ENCODE results near the gene ARHGAP15.

ARHGAP15 gene

GRCh38 chr2:143144813-143145455 lies 15.7 kb downstream of the ARHGAP15 start:
- DNase-seq (ENCODE audit: low spot score), result no peak

- no peak for DNase-seq (ENCODE audit: low spot score)
These were observed 17.1 kb downstream of the ARHGAP15 start for GRCh38 chr2:143146366-143146765.

DNA sequence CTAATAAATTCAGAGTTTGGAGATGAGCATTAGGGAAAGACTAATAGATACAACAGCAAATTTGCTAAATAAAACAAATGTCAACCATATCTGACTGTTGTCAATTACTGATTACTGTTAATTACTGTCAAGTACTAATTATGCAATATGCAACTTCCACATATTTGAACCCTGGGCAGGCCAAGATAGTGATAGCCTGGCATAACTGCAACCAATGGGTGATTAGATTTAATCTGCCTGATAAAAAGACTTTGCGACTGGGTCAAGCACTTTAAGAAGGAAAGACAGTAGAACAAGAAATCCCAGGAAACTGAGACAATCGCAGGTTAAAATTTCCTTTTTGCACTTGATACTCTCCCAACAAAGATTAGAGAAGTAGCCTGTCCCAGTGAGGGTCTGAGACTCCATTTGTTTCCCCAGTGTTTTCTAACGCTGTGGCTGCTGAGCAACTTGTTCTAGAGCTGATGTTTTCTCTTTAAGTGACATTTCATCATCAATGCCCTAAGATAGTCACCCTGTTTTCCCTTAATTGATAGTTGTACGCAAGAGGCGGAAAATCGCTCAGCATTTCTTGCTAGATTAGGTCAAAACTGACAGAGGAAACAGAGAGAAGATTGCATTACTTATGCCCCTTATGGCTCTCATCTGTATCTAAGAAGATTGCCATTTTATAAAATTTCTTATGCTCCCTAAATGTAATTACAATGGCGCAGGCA lies 17.8 kb downstream of the ARHGAP15 start:
- no peak for DNase-seq (ENCODE audit: low spot score)

- DNase-seq (ENCODE audit: low spot score), result no peak
These were observed 18.8 kb downstream of the ARHGAP15 start for GRCh38 chr2:143148011-143148410.

DNA sequence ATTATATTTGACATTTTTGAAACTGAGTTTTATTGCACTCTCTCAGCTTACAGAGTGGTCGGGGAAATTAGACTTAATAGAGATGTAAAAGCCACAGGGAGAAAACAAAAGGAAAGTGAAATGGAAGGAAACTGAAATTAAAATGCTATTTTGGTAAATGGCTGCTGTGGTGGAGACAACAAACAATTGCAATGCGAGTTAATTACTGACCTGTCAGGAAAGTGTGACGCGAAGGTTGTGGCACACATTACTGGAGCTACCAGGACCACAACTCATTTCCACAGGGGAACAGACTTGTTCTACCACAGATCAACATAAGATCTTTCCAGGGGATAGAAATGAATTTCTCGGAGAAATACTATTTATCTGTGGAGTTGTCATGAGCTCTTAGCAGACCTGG lies 19.5 kb downstream of the ARHGAP15 start:
- DNase-seq (ENCODE audit: low spot score), result no peak

- DNase-seq (ENCODE audit: low spot score), result peak; percentile 34
These were observed 21.1 kb downstream of the ARHGAP15 start for GRCh38 chr2:143150287-143150686.

GRCh38 chr2:143151111-143151752 lies 22.0 kb downstream of the ARHGAP15 start:
- no peak for DNase-seq (ENCODE audit: low spot score)

- DNase-seq (ENCODE audit: low spot score), result no peak
These were observed 23.0 kb downstream of the ARHGAP15 start for GRCh38 chr2:143152219-143152618.

DNA sequence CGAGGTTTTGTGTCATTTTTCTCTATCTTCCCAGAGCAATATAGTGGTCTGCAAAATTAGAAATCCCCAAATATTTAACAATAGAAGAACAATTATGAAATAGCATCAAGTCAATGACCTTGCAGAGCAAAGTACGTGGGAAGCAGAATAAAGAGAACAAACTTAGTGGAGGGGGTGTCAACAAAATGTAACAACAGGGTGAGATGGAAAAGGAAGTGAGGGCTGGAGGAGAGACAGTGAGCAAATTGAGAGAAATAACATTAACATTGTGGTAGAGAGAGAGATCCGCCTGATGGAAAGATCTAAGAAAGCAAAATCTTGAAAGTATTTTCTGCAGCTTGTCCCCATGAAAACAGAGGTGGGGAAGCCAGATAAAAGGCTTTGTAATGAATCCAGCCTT lies 23.4 kb downstream of the ARHGAP15 start:
- no peak for DNase-seq (ENCODE audit: low spot score)

DNA sequence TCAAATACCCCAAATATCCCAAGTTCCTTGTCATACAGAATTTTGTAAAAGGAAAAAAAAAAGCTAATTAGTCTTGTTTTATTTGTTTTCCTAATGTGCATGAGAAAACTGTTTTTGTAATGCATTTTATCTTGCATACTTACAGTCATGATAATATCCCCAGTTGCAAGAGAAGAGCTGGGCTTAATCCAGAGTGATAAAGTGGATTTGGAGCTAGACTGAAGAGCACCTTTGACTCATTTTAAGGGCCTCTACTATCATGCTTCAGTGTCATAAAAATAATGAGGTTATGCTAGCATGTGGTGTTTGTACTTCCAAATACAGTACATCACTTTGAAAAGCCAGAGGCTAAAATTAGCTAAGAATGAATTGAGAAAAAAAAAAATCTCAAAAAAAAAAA lies 26.4 kb downstream of the ARHGAP15 start:
- DNase-seq (ENCODE audit: low spot score), result no peak

GRCh38 chr2:143157001-143157400 lies 27.8 kb downstream of the ARHGAP15 start:
- no peak for DNase-seq (ENCODE audit: low spot score)

GRCh38 chr2:143157418-143157817 lies 28.2 kb downstream of the ARHGAP15 start:
- no peak for DNase-seq (ENCODE audit: low spot score)

DNA sequence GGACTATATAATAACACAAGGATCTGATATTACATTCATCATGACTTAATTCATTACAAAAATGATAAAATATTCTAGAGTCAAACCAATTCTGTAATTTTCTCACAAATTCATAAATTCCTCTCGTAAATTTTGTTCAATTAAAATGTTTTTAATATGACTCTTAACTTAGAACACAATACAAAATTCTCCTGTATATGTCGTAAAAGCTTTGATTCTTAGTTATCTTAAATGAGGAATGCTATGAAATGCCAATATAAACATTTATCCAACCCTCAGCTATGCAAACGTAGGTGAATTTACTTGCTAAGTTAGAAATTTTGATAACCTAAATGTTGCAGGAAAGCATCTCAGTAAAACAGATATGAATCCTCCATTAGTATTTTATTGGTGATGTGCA lies 28.9 kb downstream of the ARHGAP15 start:
- no peak for DNase-seq (ENCODE audit: low spot score)

DNA sequence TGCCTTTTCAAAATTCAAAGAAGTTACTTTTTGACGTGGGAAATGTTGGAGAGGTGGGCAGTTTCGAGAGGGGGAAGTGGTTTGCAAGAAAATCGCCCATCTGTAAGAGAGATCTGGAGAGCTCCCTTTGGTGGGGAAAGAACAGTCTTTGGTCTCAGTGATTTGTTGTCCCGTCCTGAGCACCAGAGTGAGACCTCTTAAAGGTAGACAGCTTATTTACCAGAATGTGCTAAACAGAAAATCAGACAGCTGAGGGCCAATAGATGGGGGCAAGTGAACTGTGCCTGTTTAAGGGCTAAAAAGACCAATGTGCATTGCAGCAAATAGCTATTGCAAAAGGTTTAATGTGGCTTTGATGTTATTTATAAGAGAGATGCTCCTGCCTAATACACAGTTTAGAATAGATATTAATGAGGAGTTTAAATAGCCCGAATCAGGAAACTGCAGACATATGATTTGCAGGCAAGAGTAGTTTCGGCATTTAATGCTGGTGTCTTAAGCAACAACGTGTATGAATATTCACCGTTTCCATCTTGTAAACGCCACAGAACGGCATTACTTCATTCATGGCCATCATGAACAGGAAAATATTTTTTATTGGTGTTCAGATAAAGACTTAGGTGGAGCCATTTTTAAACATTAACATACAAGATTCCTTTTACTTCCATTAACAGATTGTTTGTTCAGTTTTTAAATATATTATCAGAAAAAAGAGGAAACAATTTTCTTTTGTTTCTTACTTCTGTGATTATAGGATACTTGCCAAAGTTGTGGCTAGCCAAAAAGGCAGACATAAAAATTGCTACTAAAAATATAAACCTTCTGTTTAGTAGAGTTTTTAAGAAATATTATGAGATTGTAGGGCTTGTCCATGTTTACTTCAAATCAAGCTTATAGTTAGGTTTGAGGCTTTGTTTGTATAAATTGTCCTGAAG lies 29.6 kb downstream of the ARHGAP15 start:
- DNase-seq (ENCODE audit: low spot score), result no peak

DNA sequence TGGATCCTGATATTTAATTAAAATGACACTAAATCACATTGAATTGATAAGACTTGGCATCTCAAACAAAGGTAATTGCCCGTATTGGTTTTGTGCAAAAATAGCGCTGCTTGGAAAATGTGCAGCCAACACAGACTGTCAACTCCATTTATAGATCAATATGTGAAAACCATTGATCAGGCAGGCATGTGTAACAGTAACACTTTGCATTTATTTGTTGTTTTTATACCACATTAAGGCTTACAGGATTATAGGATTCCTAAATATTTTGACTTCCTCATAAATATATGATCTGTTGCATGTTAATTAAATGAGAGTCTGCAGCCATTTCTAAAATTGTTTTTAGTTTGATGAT lies 30.2 kb downstream of the ARHGAP15 start:
- no peak for DNase-seq (ENCODE audit: low spot score)

GRCh38 chr2:143160732-143161707 lies 31.8 kb downstream of the ARHGAP15 start:
- DNase-seq (ENCODE audit: low spot score), result no peak

DNA sequence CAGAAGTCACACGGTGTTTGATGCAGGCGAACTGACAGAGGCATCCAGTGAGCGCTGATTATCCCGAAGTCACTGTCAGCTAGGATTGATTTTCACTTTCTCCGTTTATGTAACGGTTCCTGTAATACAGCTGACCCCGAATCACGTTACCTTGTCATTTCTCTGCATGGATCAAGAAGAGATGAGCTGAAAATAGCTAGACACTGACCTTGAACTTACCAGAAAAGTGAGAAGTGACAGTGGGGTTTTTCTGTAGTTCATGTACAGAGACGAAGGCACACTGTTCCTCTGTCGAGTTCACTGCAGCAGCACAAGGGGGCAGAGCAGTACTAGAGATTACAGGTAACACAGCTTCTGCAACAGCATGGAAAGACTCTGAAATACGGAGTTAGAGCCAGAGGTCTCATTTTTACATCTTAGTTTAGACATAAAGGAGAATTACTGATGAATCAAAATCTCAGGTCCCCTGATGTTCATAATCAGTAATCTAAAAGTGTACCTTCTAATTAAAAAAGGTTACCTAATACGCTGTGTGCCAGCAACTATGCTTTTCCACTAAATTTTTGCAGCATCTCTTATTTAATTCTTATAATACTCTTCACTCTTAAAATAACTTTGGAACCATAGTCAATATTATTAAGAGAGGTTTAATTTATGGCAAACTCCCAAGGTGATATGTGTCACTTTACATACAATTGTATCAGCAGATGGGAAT lies 33.1 kb downstream of the ARHGAP15 start:
- DNase-seq (ENCODE audit: low spot score), result peak; percentile 82

DNA sequence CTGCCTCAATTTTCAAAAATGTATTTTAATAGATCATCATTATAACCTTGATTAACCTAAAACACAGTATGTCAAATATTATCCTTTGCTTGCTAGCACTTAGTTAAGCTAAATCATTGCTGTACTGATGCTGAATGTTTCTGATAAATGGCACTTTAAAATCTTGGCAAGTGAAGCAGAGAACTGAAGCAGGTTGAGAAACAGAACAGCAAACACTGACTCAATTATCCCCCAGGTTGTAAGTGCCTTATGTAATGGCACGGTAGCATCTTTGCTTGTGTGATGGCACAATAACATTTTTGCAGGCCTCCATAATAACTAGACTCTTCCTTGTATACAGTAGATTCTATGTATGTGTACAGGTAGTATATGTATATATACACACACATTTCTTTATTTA lies 33.8 kb downstream of the ARHGAP15 start:
- no peak for DNase-seq (ENCODE audit: low spot score)

- DNase-seq (ENCODE audit: low spot score), result no peak
These were observed 34.3 kb downstream of the ARHGAP15 start for GRCh38 chr2:143163499-143163898.

GRCh38 chr2:143165291-143165690 lies 36.1 kb downstream of the ARHGAP15 start:
- DNase-seq (ENCODE audit: low spot score), result no peak

All from Ammon's horn (tissue), 1 donor.